B cell (primary cell): ENCODE measurements around the gene HOXD9. TPM values are rescaled to one million over a fixed set of nuclear protein-coding genes. Genes with fewer than 3 reads are reported as not detected.

ENCODE experiments used
- ATAC-seq: fragments of 200-7000 bp; cut with Tn5 transposase; one replicate; pipeline ENCODE4 v1.10.0; 2021; ENCODE audit warnings: low read depth, mild to moderate bottlenecking, moderate number of reproducible peaks, moderate library complexity
- CTCF ChIA-PET: fragments of 350-600 bp; sonication (Branson Sonifier 250); formaldehyde crosslinking; loops from one replicate; lab custom pipeline; 2021; ENCODE audit warnings: antibody characterized with exemption, inconsistent platforms; lab: Charles Lee
- POLR2A ChIA-PET: fragments of 350-600 bp; sonication (Branson Sonifier 250); formaldehyde crosslinking; loops from one replicate; lab custom pipeline; 2021; ENCODE audit warnings: antibody characterized with exemption; lab: Charles Lee
- DNase-seq: peaks from one replicate; pipeline ENCODE4 v3.0.0; 2013
- H2AFZ ChIP-seq: 2 replicates; pipeline ENCODE4 v1.6.1; 2012; ENCODE audit warnings: mild to moderate bottlenecking, low read depth, low read length; ENCODE audit not compliant: insufficient read depth, poor library complexity, severe bottlenecking
- H3K27ac ChIP-seq, 2 donors: 1 replicate in 1 of 2; 2 replicates in 1 of 2; pipeline ENCODE4 v1.5.1; 2012 to 2013; ENCODE audit warnings: low read length in 2 of 2, mild to moderate bottlenecking in 2 of 2, moderate library complexity in 1 of 2
- H3K27me3 ChIP-seq, 4 experiments: fragments of 200-600 bp in 1 of 4; sonication (generic) in 1 of 4; replicated peaks in 1 of 4; 1 replicate in 2 of 4; 2 replicates in 2 of 4; pipeline versions ENCODE4 v1.6.1 to v1.7.0; 2013 to 2016; ENCODE audit warnings: low read length in 3 of 4, mild to moderate bottlenecking in 2 of 4, mixed read lengths in 1 of 4, moderate library complexity in 1 of 4; ENCODE audit not compliant: insufficient read depth in 4 of 4, control insufficient read depth in 3 of 4; ENCODE audit errors: control extremely low read depth in 1 of 4
- H3K36me3 ChIP-seq, 2 experiments: replicated peaks in 1 of 2; 1 replicate in 1 of 2; 2 replicates in 1 of 2; pipeline versions ENCODE4 v1.6.1 to v1.7.1; 2013; ENCODE audit warnings: low read length in 1 of 2; ENCODE audit not compliant: insufficient read depth in 2 of 2, control insufficient read depth in 1 of 2; ENCODE audit errors: control extremely low read depth in 1 of 2, extremely low read depth in 1 of 2
- H3K4me1 ChIP-seq, 2 donors: fragments of 200-600 bp in 1 of 2; sonication (generic) in 1 of 2; 1 replicate in 1 of 2; 2 replicates in 1 of 2; pipeline versions ENCODE4 v1.5.1 to v1.6.1; 2013 to 2017; ENCODE audit warnings: low read length in 2 of 2; ENCODE audit not compliant: control insufficient read depth in 2 of 2, insufficient read depth in 2 of 2
- H3K4me2 ChIP-seq: replicated peaks from 2 replicates; pipeline ENCODE3; 2012; ENCODE audit warnings: mild to moderate bottlenecking, low read depth, low read length; ENCODE audit not compliant: poor library complexity, severe bottlenecking
- H3K4me3 ChIP-seq, 5 experiments: fragments of 200-600 bp in 1 of 5; sonication (generic) in 1 of 5; 1 replicate in 3 of 5; 2 replicates in 2 of 5; pipeline versions ENCODE4 v1.5.1 to v1.7.0; 2011 to 2016; ENCODE audit warnings: low read length in 4 of 5, mild to moderate bottlenecking in 4 of 5, low read depth in 2 of 5, control low read depth in 1 of 5, moderate library complexity in 1 of 5; ENCODE audit not compliant: insufficient read depth in 1 of 5; ENCODE audit errors: control extremely low read depth in 1 of 5, extremely low read depth in 1 of 5
- H3K79me2 ChIP-seq: fragments of 200-600 bp; sonication (generic); one replicate; pipeline ENCODE4 v1.6.0; 2016; ENCODE audit warnings: low read length; ENCODE audit not compliant: control insufficient read depth, insufficient read depth
- H3K9ac ChIP-seq: fragments of 200-600 bp; sonication (generic); 2 replicates; pipeline ENCODE4 v1.6.1; 2017; ENCODE audit warnings: mild to moderate bottlenecking, low read length, moderate library complexity
- H3K9me3 ChIP-seq, 3 donors: one replicate each; pipeline versions ENCODE4 v1.6.1 to v1.7.1; 2013; ENCODE audit warnings: low read length in 2 of 3; ENCODE audit not compliant: control insufficient read depth in 2 of 3, insufficient read depth in 1 of 3; ENCODE audit errors: control extremely low read depth in 1 of 3
- H4K20me1 ChIP-seq: 2 replicates; pipeline ENCODE4 v1.6.0; 2012; ENCODE audit warnings: mild to moderate bottlenecking, low read length; ENCODE audit not compliant: insufficient read depth, control insufficient read depth, poor library complexity, severe bottlenecking
- H3K27ac Mint-ChIP-seq: one replicate; pipeline ENCODE4 v1.8.0; 2021; ENCODE audit warnings: mixed read lengths
- H3K27me3 Mint-ChIP-seq: one replicate; pipeline ENCODE4 v1.8.0; 2021; ENCODE audit warnings: mixed read lengths
- H3K4me1 Mint-ChIP-seq: one replicate; pipeline ENCODE4 v1.8.0; 2021; ENCODE audit warnings: mixed read lengths
- H3K4me3 Mint-ChIP-seq: one replicate; pipeline ENCODE4 v1.8.0; 2021; ENCODE audit warnings: mixed read lengths
- H3K9me3 Mint-ChIP-seq: one replicate; pipeline ENCODE4 v1.8.0; 2022; ENCODE audit warnings: mixed read lengths; ENCODE audit not compliant: insufficient read depth
- CTCF ChIP-seq: fragments of 200-600 bp; IDR thresholded peaks from one replicate; pipeline ENCODE4 v1.8.0; 2022; ENCODE audit warnings: antibody characterized with exemption, mild to moderate bottlenecking
- EZH2 ChIP-seq: IDR thresholded peaks from 2 replicates; pipeline ENCODE4 v1.6.1; 2012; ENCODE audit warnings: borderline replicate concordance, low read depth, mild to moderate bottlenecking, moderate library complexity, low read length; ENCODE audit not compliant: insufficient read depth, poor library complexity, severe bottlenecking
- WGBS: methylation state at CpG from one replicate; pipeline ENCODE4 v1.1.5; 2013; ENCODE audit warnings: missing lambda C conversion rate; ENCODE audit not compliant: insufficient coverage; 5-methylcytosine and 5-hydroxymethylcytosine counted together
- intact Hi-C: fragments of 100-400 bp; cut with micrococcal nuclease; formaldehyde crosslinking; loops from one replicate; pipeline ENCODE4 v1.10.0; 2022
- polyA plus RNA-seq: library from polyadenylated mRNA; depleted of rRNA; stranded (reverse); fragments of >200 nt; gene quantifications from 2 replicates; pipeline ENCODE4 v1.2.3, GENCODE V29; 2012
- total RNA-seq, 2 donors: library from RNA; stranded (reverse); fragments of 120-200 nt in 1 of 2; gene quantifications; 1 replicate in 1 of 2; 2 replicates in 1 of 2; pipeline versions ENCODE4 v1.2.3 to v1.2.4, GENCODE V29; 2013 to 2022

HOXD9 gene
- total and polyA plus RNA-seq, 2 donors (not counting 1 experiment from before 2014, with no cell fraction given), result not detected

- CTCF ChIA-PET, result interaction anchor here (2.4 kb wide), 1 partner anchor 50 kb away, joined by 9 read pairs; no protein-coding TSS in a partner anchor
- POLR2A ChIA-PET, result no interaction called here
- peak; percentile 5 for DNase-seq
- Mint-ChIP-seq H3K4me1 (peaks cover 5% of the 10 kb centered on the region), H3K27ac (no peak overlapping the region), H3K9me3 (peaks cover 3% of the 10 kb centered on the region), H3K4me3 (no peak overlapping the region), H3K27me3 (peaks cover 72% of the 10 kb centered on the region)
- H3K4me3 ChIP-seq, result no peak overlapping the region
- H3K9ac ChIP-seq, result no peak overlapping the region
- H4K20me1 ChIP-seq, result no peaks in the 10 kb centered on the region
- H3K36me3 ChIP-seq, result no peaks in the 10 kb centered on the region
- H3K27me3 ChIP-seq, result peaks cover 1 to 84% (median 69%) of the 10 kb centered on the region in 4 experiments
- no peak overlapping the region for H3K4me2 ChIP-seq
- no peak overlapping the region for H3K27ac ChIP-seq
- no CpG with 5 or more reads among the region's 2 CpGs for WGBS
- intact Hi-C loops, result loop anchor here (5.0 kb wide), 1 partner anchor 56 kb away; no protein-coding TSS in a partner anchor
- H3K9me3 ChIP-seq, result peaks cover 7 to 38% (median 9%) of the 10 kb centered on the region in 3 donors
- H3K79me2 ChIP-seq, result no peaks in the 10 kb centered on the region
- TF ChIP-seq EZH2, result no peak
- TF ChIP-seq CTCF, result no peak
- no peak overlapping the region for H2AFZ ChIP-seq
- peaks cover 3 to 24% of the 10 kb centered on the region in 2 donors for H3K4me1 ChIP-seq
- ATAC-seq, result no peak
Observed at GRCh38 chr2:176076796-176077195, 45.7 kb upstream of the HOXD9 start.

- no peak overlapping the region for H2AFZ ChIP-seq
- intact Hi-C loops, result loop anchor here (5.0 kb wide), 1 partner anchor 54 kb away; no protein-coding TSS in a partner anchor
- peaks cover 7 to 49% (median 22%) of the 10 kb centered on the region in 3 donors for H3K9me3 ChIP-seq
- H3K9ac ChIP-seq, result no peak overlapping the region
- H3K27ac Mint-ChIP-seq, result peak overlapping the region; percentile 64
- CTCF ChIA-PET, result interaction anchor here (1.4 kb wide), 1 partner anchor 49 kb away, joined by 5 read pairs; no protein-coding TSS in a partner anchor
- no peak overlapping the region for H3K4me3 ChIP-seq
- H4K20me1 ChIP-seq, result no peaks in the 10 kb centered on the region
- peaks cover 65% of the 10 kb centered on the region for H3K27me3 Mint-ChIP-seq
- H3K9me3 Mint-ChIP-seq, result peaks cover 3% of the 10 kb centered on the region
- peaks cover 0 to 86% (median 71%) of the 10 kb centered on the region in 4 experiments for H3K27me3 ChIP-seq
- no peak overlapping the region for H3K27ac ChIP-seq
- TF ChIP-seq CTCF (no peak), EZH2 (no peak)
- WGBS, result 18% methylated on average over 11 of the region's 25 CpGs
- DNase-seq (peak; percentile 39), ATAC-seq (no peak)
- H3K4me2 ChIP-seq, result no peak overlapping the region
- no peaks in the 10 kb centered on the region for H3K79me2 ChIP-seq
- H3K36me3 ChIP-seq, result no peaks in the 10 kb centered on the region
- peaks cover 3 to 18% of the 10 kb centered on the region in 2 donors for H3K4me1 ChIP-seq
- no peak overlapping the region for H3K4me3 Mint-ChIP-seq
- POLR2A ChIA-PET, result no interaction called here
- H3K4me1 Mint-ChIP-seq, result peaks cover 5% of the 10 kb centered on the region
Observed at GRCh38 chr2:176078541-176079284, 43.8 kb upstream of the HOXD9 start.
